Activated naive CD4-positive, alpha-beta T cell treated with anti-CD3 and anti-CD28 coated beads, Interleukin-2, amount 10 ng/mL, durations not matched to agents 5 hours and 36 hours (primary cell): ENCODE data around the gene TRIM64C. TPM values are rescaled to one million over a fixed set of nuclear protein-coding genes. Genes with fewer than 3 reads are reported as not detected.

Experiments
- total RNA-seq, 2 experiments: library from RNA; stranded (reverse); gene quantifications; one replicate each; pipeline ENCODE4 v1.2.3, GENCODE V29; 2021

Gene TRIM64C, protein sequence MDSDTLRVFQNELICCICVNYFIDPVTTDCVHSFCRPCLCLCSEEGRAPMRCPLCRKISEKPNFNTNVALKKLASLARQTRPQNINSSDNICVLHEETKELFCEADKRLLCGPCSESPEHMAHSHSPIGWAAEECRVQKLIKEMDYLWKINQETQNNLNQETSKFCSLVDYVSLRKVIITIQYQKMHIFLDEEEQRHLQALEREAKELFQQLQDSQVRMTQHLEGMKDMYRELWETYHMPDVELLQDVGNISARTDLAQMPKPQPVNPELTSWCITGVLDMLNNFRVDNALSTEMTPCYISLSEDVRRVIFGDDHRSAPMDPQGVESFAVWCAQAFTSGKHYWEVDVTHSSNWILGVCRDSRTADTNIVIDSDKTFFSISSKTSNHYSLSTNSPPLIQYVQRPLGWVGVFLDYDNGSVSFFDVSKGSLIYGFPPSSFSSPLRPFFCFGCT
- total RNA-seq = not detected

GRCh38 chr11:49059012-49059411 is at the start of gene TRIM64C:
TSS of gene TRIM64C (minus strand) at chr11:49059112. CDS start at chr11:49059112, 0 bp downstream.

GRCh38 chr11:49028523-49028922 is 30.4 kb downstream of the TRIM64C start, which contains the start of gene TRIM49B:
TSS of gene TRIM49B (plus strand) at chr11:49028823. CDS start at chr11:49031600, 2,777 bp downstream.

Other genes starting within 250 kb of the TRIM64C start
- not detected for gene TRIM51G, start 75.2 kb downstream of the TRIM64C start, total RNA-seq
- not detected for gene TRIM49B, start 30.3 kb downstream of the TRIM64C start, total RNA-seq
- gene FOLH1, start 149.5 kb upstream of the TRIM64C start, total RNA-seq = not detected